ENCODE data around the gene DPM2. TPM values are rescaled to one million over a fixed set of nuclear protein-coding genes. Genes with fewer than 3 reads are reported as not detected.

DPM2 gene
- total RNA-seq, 1 donor from 2014 or later: 9.1 TPM

DNA sequence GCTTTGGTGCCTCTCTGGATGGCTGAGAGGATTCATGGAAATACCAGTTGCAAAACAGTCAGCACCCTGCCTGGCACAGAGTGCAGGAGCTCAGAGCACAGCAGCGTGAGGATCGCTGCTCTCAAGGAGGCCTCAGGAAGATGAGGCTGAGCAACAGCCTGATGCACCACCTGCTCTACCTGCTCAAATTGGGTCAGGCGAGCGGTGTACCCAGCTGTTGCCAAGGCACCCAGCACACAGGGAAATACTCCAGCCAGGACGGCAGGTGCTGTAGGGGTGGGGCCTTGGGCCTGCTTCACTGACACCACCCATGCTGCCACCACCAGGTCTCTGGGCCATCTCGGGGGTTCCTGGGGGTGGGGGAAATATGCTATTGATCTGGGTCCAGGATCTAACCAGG, 38.8 kb upstream of the DPM2 start:
- no peak for DNase-seq (ENCODE audit: low spot score)
- H3K4me2 ChIP-seq: peak overlapping the region; percentile 80
- Mint-ChIP-seq H3K27ac (no peak overlapping the region), H3K9me3 (no peaks in the 10 kb centered on the region), H3K36me3 (no peaks in the 10 kb centered on the region), H3K27me3 (ENCODE audit: insufficient read depth, low read depth) (peaks cover 3% of the 10 kb centered on the region), H3K4me3 (no peak overlapping the region), H3K4me1 (peaks cover 67% of the 10 kb centered on the region)
- H3K9me3 ChIP-seq (ENCODE audit: low read depth): no peaks in the 10 kb centered on the region
- TF ChIP-seq, protein P1, sequence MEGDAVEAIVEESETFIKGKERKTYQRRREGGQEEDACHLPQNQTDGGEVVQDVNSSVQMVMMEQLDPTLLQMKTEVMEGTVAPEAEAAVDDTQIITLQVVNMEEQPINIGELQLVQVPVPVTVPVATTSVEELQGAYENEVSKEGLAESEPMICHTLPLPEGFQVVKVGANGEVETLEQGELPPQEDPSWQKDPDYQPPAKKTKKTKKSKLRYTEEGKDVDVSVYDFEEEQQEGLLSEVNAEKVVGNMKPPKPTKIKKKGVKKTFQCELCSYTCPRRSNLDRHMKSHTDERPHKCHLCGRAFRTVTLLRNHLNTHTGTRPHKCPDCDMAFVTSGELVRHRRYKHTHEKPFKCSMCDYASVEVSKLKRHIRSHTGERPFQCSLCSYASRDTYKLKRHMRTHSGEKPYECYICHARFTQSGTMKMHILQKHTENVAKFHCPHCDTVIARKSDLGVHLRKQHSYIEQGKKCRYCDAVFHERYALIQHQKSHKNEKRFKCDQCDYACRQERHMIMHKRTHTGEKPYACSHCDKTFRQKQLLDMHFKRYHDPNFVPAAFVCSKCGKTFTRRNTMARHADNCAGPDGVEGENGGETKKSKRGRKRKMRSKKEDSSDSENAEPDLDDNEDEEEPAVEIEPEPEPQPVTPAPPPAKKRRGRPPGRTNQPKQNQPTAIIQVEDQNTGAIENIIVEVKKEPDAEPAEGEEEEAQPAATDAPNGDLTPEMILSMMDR (IDR thresholded peaks at IDR 0.05): no peak
- TF ChIP-seq EZH2 (IDR thresholded peaks at IDR 0.05): no peak
- no peak for TF ChIP-seq EZH2phosphoT487 (IDR thresholded peaks at IDR 0.05)
- H3F3A ChIP-seq (ENCODE audit: low read depth): peaks cover 23% of the 10 kb centered on the region
- peaks cover 88% of the 10 kb centered on the region for H3K79me2 ChIP-seq (ENCODE audit: low read depth)
- no peak overlapping the region for H2AFZ ChIP-seq (replicated peaks)
- H3K27ac ChIP-seq: no peak overlapping the region
- H4K20me1 ChIP-seq (ENCODE audit: low read depth): peaks cover 88% of the 10 kb centered on the region
- no peaks in the 10 kb centered on the region for H3K27me3 ChIP-seq
- no peaks in the 10 kb centered on the region for H3K36me3 ChIP-seq
- no peak overlapping the region for H3K9ac ChIP-seq
- H3K4me1 ChIP-seq: peaks cover 51% of the 10 kb centered on the region
- H3K4me3 ChIP-seq: no peak overlapping the region

DNA sequence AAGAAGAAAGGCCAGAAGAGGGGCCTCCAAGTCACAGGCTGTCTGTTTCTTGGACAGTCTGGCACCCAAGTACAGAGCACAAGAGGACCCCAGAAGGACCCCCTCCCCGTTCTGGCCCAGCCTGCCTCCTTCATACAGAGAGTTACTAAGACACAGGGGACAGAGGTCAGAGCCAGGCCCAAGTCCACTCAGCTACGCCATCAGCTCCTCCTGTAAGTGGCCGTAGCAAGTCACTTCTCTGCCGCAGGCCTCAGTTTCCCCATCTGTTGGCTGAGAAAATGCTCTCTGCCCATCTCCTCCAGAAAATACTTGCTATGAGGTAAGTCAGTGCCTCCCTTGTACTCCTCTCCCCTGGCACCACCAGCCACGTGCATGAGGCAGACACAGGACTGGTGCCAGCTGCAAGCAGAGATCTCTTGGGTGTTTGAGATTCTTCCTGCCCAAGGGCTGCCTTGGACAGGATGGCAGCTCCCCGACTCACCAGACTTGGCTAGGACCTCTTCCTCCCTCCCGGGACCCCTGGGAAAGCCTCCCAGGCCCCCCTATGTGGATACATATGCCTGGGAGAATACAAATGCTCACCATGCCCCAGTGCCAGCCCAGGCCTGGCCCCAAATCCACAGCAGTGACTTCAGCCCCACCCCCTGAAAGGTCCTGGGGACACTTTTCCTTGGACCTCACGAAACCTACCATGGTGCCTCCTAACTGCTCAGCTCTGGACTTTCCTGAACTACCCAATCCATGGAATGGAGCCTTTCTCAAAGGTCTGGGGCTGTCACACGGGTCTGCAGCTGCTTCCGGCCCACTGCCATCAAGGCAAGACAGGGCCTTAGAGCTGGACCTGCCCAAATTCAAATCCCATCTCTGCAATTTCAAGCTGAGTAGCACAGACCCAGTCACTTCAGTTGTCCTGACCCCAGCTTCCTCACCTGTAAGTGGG, 38.0 kb upstream of the DPM2 start:
- H3K4me3 ChIP-seq: no peak overlapping the region
- no peak overlapping the region for H3K27ac Mint-ChIP-seq

DNA sequence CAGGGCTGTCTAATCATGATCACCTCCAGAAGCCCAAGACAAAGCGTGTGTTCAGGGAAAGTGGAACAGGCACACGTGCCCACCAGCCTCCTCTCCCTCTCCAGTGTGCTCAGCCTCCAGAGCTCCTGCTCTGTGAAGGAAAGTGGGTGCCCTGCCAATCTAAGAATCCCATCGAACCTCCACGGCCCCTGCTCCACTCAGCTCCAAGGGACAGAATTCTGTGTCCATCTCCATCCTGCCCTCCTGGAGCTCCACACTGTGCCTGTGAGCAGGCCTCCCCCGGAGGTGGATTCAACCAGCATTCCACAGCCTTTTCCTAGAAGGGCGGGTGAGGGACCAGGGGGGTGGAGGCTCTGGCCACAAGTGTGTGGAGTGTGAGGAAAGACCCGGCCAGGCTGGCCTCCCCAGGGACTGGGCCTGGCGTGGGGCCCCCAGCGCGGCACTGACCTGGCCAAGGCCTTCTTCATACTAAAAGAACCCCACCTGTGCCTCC, 37.2 kb upstream of the DPM2 start:
- Histone ChIP-seq H3K4me1 (peaks cover 58% of the 10 kb centered on the region), H3K4me3 (no peak overlapping the region), H3K27ac (no peak overlapping the region), H3K36me3 (no peaks in the 10 kb centered on the region), H3K79me2 (ENCODE audit: low read depth) (peaks cover 100% of the 10 kb centered on the region), H3K9me3 (ENCODE audit: low read depth) (no peaks in the 10 kb centered on the region), H3K9ac (no peak overlapping the region), H2AFZ (replicated peaks) (no peak overlapping the region), H3K27me3 (no peaks in the 10 kb centered on the region), H3F3A (ENCODE audit: low read depth) (peaks cover 18% of the 10 kb centered on the region), H3K4me2 (no peak overlapping the region), H4K20me1 (ENCODE audit: low read depth) (peaks cover 100% of the 10 kb centered on the region)
- DNase-seq (ENCODE audit: low spot score): peak; percentile 37
- peak overlapping the region; percentile 86 for H3K27ac Mint-ChIP-seq
- H3K4me3 Mint-ChIP-seq: no peak overlapping the region
- no peak for TF ChIP-seq EZH2phosphoT487 (IDR thresholded peaks at IDR 0.05)
- peaks cover 5% of the 10 kb centered on the region for H3K27me3 Mint-ChIP-seq (ENCODE audit: insufficient read depth, low read depth)
- peaks cover 76% of the 10 kb centered on the region for H3K4me1 Mint-ChIP-seq
- no peaks in the 10 kb centered on the region for H3K9me3 Mint-ChIP-seq
- H3K36me3 Mint-ChIP-seq: no peaks in the 10 kb centered on the region

More for the DNA sequence above, 38.0 kb upstream of the DPM2 start:
- no peak for DNase-seq (ENCODE audit: low spot score)
- H3K9me3 ChIP-seq (ENCODE audit: low read depth): no peaks in the 10 kb centered on the region
- peaks cover 19% of the 10 kb centered on the region for H3F3A ChIP-seq (ENCODE audit: low read depth)
- peaks cover 97% of the 10 kb centered on the region for H3K79me2 ChIP-seq (ENCODE audit: low read depth)
- no peaks in the 10 kb centered on the region for H3K36me3 Mint-ChIP-seq
- H3K27me3 Mint-ChIP-seq (ENCODE audit: insufficient read depth, low read depth): peaks cover 3% of the 10 kb centered on the region
- no peak for TF ChIP-seq EZH2 (IDR thresholded peaks at IDR 0.05)
- TF ChIP-seq, protein P1 (IDR thresholded peaks at IDR 0.05): no peak
- TF ChIP-seq EZH2phosphoT487 (IDR thresholded peaks at IDR 0.05): no peak
- no peak overlapping the region for H3K9ac ChIP-seq
- H3K36me3 ChIP-seq: no peaks in the 10 kb centered on the region
- peaks cover 96% of the 10 kb centered on the region for H4K20me1 ChIP-seq (ENCODE audit: low read depth)
- H3K4me1 ChIP-seq: peaks cover 55% of the 10 kb centered on the region
- peaks cover 70% of the 10 kb centered on the region for H3K4me1 Mint-ChIP-seq
- H3K9me3 Mint-ChIP-seq: no peaks in the 10 kb centered on the region
- peak overlapping the region; percentile 24 for H3K4me3 Mint-ChIP-seq
- no peak overlapping the region for H3K27ac ChIP-seq
- no peak overlapping the region for H3K4me2 ChIP-seq
- H3K27me3 ChIP-seq: no peaks in the 10 kb centered on the region
- H2AFZ ChIP-seq (replicated peaks): no peak overlapping the region
